ENCODE data around the gene GMPPB.
"Not testable (repeated sequence)": the region's sequence is repeated elsewhere in the genome, so short reads cannot be mapped to it uniquely, and the experiment has no call there.

The GMPPB gene

DNA sequence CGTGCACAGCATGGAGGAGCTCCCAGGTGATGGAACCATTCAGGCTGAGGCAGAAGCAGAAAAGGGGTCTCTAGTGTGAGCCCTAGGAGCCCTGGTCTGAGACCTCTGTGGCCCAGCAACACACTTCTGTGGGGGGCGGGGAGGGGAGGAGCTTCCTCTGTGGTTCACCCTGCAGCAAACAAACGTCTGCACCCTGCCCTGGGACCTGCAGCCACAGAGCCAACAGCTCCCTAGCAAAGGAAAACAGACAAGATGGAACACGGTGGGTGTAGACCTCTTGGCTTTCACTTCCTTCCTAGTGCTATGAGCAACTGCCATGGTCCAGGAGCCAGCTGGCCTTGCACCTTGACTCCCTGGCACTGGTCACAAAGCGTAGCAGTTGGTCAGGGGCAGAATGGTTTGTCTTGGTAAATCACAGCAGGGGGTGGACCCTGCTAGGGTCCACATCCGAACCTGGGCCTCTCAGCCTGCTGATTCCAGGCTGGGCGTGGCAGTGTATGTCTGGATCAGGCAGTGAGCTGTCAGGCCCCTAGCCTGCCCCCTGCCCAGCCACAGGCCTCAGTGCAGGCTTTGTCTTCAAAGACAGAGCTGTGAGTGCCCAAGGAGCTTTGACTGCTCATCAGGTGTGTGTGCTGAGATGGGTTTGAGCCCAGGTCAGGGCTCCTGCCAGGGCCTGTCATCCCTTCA lies 11.0 kb downstream of the GMPPB start:
- DNase-seq, result no peak

DNA sequence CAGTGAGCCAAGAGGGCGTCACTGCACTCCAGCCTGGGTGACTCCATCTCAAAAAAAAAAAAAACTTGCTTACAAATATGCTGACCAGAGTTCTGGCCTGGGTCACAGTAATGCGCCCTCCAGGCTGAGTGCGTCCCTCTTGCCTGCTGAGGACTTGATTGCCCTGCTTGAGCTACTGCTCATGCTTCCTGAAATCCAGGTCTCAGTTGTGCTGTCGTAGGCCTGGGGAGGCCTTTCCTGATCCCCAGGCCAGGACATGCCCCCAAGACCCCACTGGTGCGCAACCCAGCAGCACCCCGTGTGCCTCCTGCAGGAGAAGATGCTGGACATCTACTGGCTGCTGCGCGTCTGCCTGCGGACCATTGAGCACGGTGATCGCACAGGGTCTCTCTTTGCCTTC lies 11.6 kb downstream of the GMPPB start:
- DNase-seq, result no peak

DNA sequence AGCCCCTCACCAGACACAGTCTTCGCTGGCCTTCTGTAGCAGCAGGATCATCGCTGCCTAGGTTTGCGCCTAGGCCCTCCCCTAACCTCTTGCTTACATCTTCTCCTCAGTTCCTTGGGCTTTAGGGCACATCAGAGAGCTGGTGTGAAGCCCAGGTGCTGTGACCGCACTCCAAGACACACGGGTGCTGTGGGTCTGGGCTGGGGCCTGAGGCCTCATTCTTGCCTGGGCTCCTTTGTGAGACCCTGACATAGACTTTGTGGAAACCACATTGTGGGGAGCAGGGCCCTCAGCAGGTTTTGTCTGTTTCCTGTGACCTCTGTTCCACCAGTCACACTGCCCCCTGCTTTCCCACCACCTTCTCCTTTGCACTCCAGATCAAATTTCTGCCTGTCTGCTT lies 12.3 kb downstream of the GMPPB start:
- no peak for DNase-seq

DNA sequence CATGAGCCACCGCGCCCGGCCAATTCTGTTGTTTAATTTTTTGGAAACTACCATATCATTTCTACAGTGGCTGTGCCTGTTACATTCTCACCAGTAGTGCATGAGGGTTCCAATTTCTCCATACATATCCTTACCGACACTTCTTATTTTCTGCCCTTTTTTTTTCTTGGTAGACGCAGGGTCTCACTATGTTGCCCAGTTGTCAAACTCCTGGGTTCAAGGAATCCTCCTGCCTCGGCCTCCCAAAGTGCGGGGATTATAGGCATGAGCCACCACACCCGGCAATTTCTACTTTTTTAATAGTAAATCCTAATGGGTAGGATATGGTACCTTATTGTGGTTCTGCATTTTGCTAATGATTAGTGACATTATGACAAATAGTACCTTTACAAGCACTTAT lies 13.9 kb downstream of the GMPPB start:
- no peak for DNase-seq

DNA sequence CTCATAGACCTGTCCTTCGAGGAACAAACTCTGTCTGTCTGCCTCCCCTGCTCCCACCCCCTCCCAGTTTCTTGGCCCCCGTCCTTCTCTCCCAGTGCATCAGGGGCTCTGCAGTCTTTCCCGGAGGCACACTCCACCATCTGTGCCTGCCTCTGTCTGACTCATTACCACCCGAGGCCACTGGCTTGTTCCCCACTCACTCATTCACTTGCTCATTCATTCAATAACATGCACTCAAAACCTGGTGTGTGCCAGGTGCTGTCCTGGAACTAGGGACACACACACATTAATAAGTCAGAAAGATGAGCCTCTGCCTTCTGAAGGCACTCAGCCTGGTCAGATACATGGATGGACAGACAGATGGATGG lies 16.7 kb downstream of the GMPPB start:
- no peak for DNase-seq

DNA sequence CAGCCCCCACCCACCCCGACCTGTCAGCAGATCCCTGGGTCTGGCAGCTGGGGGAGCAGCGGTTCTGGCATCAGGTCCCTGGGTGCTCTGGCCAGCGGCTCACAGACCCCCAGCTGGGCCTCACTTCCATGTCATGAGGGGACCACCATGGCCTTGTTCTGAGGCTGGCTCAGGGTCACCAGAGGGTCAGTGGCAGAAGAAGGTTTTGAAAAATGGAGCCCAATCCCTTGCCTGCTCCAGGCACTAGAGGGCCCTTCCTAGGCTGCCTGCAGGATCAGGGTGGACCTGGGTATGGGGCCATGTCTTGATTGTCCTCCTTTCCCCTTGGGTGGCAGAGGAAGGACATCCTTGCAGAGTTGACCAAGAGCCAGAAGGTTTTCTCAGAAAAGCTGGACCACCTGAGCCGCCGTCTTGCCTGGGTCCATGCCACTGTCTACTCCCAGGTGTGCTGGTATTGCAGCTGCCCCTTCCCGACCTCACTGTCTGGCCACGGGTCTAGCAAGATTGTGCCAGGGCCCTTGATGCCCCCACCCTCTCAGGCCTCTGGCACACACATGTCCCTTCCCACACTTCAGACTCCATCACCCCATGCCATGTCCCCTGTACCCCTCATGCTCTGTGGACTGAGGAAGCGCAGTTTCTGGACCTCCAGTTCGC lies 17.2 kb downstream of the GMPPB start:
- DNase-seq, result no peak

DNA sequence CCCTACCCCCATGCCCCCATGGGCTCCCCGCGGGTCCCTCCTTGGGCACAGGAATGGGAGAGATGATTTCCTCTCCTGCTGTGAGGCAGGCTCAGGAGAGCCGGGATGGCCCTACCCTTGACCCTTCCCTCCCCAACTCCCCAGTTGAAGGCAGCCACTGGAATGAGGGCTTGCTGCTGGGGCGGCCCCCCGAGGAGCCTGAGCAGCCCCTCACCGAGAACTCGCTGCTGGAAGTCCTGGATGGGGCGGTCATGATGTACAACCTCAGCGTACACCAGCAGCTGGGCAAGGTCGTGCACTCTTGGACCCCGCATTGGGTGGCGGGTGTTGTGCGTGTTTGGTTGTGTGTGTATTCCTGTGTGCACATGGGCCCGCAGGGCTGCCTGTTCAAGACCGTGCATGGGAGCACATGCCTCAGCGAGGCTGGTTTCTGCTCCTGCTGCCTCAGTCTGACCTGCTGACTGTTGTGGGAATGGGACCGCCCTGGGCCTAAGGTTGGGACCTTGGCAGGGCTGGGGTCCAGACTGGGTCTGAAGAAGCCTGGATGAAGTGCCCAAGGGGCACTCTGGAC lies 18.3 kb downstream of the GMPPB start:
- DNase-seq, result no peak

DNA sequence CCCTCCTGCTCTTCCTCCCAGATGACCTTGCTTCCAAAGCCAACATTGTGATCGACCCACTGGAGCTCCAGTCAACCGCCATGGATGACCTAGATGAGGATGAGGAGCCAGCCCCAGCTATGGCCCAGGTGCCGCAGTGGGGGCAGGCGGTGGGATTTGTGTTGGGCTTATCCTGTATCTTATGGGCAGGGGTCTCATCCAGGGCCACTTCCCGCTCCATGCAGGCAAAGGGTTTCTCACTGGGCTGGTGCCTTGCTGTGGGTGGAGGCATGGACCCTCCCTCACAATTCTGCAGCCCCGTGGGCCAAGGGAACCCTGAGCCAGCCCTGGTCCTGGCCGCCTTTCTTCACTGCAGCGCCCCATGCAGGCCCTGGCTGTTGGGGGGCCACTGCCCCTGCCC lies 19.1 kb downstream of the GMPPB start:
- DNase-seq, result no peak

DNA sequence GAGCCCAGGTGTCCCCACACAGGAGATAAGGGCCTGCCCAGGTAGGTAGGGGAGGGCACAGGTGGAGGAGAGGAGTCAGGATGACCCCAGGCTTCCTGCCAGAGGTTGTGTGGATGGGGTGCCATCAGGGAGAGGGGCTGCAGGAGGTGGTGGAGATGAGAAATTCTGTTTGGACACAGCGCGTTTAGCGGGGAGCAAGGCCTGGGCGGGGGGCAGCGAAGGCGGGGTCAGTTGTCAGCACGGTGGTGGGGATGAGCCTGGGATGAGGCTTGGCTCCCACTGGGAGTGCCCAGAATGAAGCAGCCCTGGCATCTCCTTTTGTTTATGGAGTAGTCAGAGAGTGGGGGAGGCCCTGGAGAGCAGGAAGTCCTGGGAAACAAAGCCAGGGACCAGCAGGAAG lies 19.8 kb downstream of the GMPPB start:
- DNase-seq, result no peak

DNA sequence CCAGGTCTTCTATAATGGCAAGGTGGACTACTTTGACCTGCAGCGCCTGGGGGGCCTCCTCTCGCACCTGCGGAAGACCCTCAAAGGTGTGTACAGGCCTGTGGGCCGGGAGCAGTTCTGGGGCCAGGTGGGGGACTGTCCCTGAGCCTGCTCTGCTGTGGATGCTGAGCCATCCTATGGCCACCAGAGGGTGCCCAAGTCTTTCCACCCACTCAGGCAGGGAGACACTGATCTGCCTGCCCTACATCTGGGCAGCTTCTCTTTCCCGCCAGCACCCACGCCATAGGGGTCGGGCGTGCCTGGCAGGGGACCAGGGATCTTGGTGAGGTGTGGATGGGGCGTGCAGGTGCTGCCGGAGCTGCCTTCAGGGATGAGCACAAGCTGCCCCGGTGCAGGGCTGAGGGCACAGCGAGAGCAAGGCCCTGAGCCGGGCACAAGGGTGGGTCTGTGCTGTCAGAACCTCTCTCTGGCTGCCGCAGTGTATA lies 20.3 kb downstream of the GMPPB start:
- DNase-seq, result peak; percentile 68

DNA sequence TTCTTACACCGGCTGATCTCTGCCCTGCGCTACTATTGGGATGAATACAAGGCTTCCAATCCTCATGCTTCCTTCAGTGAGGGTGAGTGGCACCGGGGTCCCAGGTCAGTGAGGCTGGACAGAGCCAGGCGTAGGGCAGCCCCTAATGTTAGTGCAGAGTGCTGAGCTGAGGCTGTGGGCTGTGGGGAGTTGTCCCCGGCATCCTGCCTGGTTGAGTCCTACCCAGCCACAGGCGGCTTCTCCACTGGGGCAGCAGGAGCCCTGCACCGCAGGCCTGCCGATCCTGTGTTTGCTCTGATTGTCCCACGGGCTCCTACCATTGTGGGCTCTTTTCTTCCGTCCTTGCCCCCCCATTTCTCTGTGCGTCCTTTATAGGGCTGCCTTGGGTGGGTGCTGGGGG lies 21.1 kb downstream of the GMPPB start:
- no peak for DNase-seq

DNA sequence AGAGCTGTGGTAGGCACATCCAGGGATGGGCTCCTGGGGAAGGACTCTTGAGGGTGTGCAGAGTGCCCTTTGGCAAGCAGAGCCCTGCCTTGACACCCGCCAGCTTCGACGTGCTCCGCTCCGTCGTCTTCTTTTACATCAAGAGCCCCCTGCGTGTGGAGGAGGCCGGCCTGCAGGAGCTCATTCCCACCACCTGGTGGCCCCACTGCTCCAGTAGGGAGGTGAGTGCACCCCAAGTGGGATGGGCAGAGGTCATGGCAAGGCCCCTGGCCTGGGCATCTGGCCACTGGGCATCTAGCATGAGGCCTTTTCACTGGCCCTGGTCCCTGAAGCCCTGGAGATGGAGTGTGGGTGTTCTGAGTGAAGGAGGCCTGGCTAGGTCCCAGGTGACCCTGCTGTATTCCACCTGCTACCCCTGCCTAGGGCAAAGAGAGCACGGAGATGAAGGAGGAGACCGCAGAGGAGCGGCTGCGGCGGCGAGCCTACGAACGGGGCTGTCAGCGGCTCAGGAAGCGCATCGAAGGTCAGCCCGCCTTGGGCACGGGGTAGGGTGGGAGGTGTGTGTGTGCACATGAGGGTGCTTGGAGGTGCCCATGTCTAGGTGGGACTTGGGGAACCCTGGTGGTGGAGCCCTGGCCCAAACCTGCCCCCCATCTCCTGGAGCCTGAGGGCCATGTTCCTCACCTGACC lies 22.2 kb downstream of the GMPPB start:
- DNase-seq, result no peak

DNA sequence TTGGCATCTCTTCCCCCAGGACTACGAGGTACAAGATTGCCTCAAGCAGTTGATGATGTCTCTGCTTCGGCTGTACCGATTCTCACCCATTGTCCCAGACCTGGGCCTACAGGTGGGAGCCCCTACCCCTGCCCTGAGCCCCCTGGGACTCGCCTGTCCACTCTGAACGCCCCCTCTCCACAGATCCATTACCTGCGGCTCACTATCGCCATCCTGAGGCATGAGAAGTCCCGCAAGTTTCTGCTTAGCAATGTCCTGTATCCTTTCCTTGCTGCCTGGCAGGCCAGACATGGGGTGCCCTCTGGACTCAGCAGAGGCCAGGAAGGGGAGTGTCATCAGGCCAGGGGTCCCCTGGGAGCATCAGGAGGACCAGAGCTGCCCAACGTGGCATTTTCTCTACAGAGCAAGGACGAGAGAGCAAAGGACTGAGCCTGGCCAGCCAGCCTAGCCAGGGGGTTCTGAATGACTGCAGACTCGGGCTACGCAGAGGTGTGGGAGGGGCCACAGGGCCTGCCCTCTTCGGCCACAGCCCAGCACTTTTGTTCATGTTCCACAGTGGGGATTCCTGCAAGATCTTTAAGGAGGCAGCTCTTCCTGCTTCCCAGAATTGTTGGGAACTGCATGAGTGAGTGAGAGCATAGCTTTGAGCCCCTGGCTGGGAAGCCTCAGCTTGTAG lies 23.2 kb downstream of the GMPPB start:
- no peak for DNase-seq

DNA sequence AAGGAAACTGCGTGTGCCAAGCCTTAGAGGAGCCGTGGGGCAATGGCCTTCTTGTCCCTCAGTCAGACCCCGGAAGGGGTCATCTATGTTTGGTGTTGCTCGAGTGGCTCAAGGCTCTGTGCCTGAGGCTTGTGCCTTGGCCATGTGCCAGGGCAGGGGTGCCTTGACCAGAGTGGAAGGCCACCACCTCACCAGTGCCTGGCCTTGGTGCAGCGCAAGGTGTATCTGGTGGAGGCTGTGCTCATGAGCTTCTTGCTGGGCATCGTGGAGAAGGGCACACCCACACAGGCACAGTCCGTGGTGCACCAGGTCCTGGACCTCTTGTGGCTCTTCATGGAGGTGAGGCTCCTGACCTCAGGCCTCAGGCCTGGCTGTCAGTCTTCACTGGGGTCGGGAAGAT lies 23.7 kb downstream of the GMPPB start:
- no peak for DNase-seq

DNA sequence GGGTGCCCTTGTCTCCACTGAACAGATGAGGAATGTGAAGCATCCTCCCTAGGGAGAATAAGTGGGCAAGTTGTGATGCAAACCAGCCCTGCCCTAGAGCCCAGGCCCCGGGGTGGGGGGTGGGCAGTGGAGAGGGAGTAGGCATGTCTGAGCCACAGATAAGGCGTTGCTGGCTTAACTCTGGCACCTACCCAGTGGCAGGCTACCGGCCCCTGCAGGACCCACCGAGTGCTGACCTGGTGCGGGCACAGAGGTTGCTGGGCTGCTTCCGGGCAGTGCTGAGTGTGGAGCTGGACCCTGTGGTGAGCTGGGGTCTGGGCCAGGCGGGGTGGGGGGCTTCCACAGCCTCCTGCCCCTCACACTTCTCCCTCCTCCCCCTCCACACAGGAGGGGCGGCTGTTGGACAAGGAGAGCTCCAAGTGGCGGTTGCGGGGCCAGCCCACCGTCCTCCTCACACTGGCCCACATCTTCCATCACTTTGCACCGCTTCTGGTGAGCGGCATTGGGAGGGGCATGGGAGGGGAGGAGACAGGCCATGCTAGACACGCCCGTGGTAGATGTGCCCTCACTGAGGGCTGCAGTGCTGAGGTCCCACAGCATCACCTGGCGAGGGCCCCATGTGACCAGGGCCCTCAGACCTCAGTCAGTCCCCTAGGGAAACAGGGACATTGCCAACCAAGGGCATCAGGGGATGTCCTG lies 24.3 kb downstream of the GMPPB start:
- no peak for DNase-seq

DNA sequence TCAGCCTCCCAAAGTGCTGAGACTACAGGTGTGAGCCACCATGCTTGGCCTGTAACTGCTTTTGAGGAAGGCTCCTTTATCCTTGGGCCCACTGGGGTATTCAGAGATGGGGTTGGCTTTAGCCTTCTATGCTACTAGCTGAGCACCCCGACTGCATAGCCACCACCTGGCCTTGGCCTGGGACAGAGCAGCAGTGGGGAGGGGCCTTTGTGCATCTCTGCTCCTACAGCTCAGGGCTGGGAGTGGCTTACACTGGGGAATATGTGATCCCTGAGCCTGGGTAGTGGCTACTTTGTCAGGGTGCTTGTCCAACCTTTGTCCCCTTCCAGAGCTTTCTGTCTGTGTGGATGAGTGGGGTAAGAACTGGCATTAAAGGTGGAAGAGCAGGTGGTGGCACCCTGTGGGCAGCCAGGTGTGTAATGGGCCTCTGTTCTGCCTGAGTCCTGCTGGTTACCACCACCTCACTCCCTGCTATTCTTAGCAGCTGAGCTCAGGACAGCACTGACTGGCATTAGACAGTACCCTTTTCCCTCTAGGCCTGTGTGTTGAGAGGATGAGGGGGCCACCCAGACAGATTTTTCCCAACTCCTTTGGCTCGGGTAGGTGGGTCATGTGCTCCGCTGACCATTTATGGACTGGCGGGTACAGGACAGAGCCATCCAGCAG lies 28.3 kb downstream of the GMPPB start:
- not testable (repeated sequence) for DNase-seq

DNA sequence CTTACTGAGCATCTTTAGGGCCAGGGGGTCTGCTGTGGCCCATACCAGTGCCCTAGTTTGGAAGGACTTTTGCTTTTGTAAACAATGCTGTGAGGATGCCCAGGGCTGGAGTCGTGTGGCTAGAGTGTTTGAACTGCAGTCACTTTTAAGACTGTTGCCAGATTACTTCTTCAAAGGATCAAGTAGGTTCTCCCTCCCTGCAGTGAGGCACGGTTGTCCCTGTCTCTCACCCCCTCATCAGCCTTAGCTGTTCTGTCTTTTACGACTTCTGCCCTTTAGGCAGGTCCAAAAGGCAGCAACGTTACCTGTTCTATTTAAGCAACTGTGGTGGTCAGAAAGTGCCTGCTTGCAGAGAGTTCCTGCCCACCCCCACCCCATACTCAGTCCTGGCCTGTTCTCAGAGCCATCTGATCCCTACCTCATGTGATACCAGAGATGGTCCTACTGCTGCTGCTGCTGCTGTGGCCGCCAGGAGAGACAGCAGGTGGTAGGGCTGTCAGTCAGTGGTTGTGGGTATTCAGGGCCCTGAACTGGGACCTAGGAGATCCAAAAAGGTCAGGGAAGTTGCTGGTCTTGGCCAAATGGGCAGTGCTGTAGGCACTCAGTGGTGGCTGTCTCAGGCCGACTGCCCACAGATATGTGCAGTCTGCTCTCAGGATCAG lies 29.2 kb downstream of the GMPPB start:
- not testable (repeated sequence) for DNase-seq

DNA sequence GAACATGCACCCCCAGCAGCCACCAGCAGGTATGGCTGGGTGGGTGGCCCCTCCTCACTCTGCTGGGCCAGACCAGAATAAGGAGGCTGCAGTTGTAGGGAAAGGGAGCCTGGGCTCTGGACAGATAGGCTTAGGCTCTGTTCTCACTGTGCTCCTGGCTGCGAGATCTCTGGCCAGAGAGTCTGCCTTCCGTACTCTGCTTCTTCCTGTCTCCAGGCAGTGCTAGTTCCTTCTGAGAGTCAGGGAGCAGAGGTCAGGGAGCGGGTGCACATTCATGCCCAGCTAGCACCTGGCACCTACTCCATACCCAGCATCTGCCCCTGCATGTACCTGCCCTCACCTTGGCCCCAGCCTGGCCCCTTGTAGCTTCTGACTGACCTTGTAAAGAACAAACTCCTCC lies 32.3 kb downstream of the GMPPB start:
- not testable (repeated sequence) for DNase-seq

DNA sequence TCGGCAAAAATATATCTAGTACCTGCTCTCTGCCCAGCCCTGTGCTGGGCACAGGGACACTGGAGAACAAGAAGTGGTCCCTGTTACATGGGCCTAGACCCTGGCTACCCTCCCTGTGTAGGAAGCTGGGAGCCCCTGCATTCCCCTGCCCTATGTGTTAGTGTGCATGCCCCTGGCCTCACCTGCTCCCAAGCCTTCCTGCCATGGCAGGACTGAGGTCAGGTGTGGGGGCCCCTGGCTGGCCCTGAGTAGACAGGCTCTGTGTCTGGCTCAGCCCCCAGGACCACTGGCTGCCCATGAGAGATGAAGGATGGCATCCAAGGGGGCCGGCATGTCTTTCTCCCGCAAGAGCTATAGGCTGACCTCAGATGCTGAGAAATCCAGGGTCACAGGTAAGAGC lies 32.9 kb downstream of the GMPPB start:
- not testable (repeated sequence) for DNase-seq

DNA sequence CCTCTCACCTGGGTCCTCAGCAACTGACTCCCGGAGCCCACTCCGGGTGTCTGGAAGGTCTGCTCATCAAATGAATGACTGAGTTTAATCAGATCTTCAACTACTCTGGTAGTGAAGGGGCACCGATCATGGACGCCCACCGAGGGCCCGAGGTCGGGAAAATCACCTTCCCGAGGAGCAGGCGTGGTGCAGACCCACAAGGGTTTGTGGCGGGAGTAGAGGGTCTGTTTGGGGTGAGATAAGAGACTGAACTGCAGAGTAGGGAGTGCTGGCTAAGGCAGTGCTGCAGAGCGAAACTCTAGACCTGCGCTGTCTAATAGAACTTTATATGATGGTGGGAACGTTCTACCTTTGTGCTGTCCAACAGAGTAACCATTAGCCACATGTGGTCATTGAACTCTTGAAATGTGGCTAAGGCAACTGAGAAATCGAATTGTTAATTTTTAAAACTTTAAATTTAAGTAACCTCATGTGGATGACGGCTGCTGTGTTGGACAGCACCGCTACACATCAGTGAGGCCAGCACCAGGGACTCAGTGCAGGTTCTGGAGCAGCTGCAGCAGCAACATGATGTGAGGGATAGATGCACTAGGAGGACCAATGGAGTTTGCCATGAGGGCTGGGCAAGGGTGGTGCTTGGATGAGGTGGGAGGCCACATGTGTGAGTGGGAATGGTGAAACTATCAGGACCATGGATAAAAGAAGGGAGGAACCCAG lies 33.7 kb downstream of the GMPPB start:
- not testable (repeated sequence) for DNase-seq

Data from stimulated activated CD4-positive, alpha-beta T cell treated with anti-CD3 and anti-CD28 coated beads, Interleukin-2, amount 100 ng/mL, for 24 hours (primary cell).